ENCODE measurements around the gene KRT82. TPM values are rescaled to one million over a fixed set of nuclear protein-coding genes. Genes with fewer than 3 reads are reported as not detected.
A peak's percentile ranks its signal among the peaks of the same experiment; 100 is the strongest.

KRT82 gene
- total RNA-seq, 1 experiment from 2014 or later, result not detected

DNA sequence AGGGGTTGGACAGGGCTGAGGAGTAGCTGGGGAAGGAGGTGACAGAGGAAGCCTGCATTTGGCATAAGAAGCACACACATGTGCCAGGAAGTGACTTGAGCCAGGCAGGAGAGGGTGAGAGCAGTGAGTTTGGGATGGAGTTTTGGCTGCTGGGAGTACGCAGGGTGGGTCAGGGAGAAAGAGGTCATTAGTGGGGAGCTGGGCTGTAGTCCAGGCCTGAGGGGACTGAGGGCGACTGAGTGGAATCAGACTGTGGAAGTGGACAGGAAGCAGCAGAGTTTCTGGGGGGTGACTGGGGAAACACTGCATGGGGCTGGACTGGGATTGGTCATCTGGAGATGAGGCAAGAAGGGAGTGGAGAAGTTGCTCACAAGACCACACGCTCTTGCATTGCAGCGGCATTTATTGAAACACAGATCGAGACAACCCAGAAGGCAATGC, 46.5 kb downstream of the KRT82 start:
- H3K4me1 ChIP-seq (ENCODE audit: insufficient read depth, low read length), result no peaks in the 10 kb centered on the region
- H3K9ac ChIP-seq (ENCODE audit: extremely low read depth, insufficient read length, low read length), result no peak overlapping the region
- H3K4ac ChIP-seq (ENCODE audit: low read depth, low read length), result no peak overlapping the region
- H3K23ac ChIP-seq (ENCODE audit: insufficient read length, low read depth, low read length), result no peak overlapping the region
- DNase-seq, result no peak
- no peaks in the 10 kb centered on the region for H3K36me3 Mint-ChIP-seq (ENCODE audit: insufficient read depth in 1 of 3, low read depth in 3 of 3)
- no peak overlapping the region for H4K5ac ChIP-seq (ENCODE audit: insufficient read length, low read depth, low read length)
- H3K9me3 Mint-ChIP-seq, result no peaks in the 10 kb centered on the region; a peak in 1 of 5 replicates
- H2BK120ac ChIP-seq (ENCODE audit: low read depth, low read length, poor library complexity, severe bottlenecking), result no peak overlapping the region
- H3K27ac Mint-ChIP-seq, result peak overlapping the region in 1 of 3 experiments; percentile 89; a peak in 5 of 7 replicates
- H4K8ac ChIP-seq (replicated peaks; ENCODE audit: insufficient read length, low read depth, low read length), result no peak overlapping the region
- H3K9me3 ChIP-seq (ENCODE audit: control insufficient read depth, low read depth, low read length), result no peaks in the 10 kb centered on the region
- no peak overlapping the region for H3K14ac ChIP-seq (ENCODE audit: insufficient read depth, low read length)
- TF ChIP-seq, protein P1, sequence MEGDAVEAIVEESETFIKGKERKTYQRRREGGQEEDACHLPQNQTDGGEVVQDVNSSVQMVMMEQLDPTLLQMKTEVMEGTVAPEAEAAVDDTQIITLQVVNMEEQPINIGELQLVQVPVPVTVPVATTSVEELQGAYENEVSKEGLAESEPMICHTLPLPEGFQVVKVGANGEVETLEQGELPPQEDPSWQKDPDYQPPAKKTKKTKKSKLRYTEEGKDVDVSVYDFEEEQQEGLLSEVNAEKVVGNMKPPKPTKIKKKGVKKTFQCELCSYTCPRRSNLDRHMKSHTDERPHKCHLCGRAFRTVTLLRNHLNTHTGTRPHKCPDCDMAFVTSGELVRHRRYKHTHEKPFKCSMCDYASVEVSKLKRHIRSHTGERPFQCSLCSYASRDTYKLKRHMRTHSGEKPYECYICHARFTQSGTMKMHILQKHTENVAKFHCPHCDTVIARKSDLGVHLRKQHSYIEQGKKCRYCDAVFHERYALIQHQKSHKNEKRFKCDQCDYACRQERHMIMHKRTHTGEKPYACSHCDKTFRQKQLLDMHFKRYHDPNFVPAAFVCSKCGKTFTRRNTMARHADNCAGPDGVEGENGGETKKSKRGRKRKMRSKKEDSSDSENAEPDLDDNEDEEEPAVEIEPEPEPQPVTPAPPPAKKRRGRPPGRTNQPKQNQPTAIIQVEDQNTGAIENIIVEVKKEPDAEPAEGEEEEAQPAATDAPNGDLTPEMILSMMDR (conservative IDR thresholded peaks at IDR 0.05), result no peak
- H3K79me2 ChIP-seq (ENCODE audit: insufficient read depth, low read length), result no peaks in the 10 kb centered on the region
- no peak overlapping the region for H3T11ph ChIP-seq (ENCODE audit: low read length)
- no peak overlapping the region for H2AFZ ChIP-seq (ENCODE audit: low read length)
- no peak overlapping the region for H3K4me2 ChIP-seq (ENCODE audit: insufficient read depth, insufficient read length, low read length)
- no peak overlapping the region for H2BK15ac ChIP-seq (ENCODE audit: low read depth, low read length)
- H3K27me3 Mint-ChIP-seq (ENCODE audit: low read depth), result peaks cover 7% of the 10 kb centered on the region
- WGBS (ENCODE audit: extremely low coverage, insufficient read length, low lambda C conversion rate), result no CpG with 5 or more reads among the region's 5 CpGs
- no peaks in the 10 kb centered on the region for H3K79me1 ChIP-seq (ENCODE audit: insufficient read depth, low read depth, low read length, poor library complexity, severe bottlenecking)
- H3K4me3 Mint-ChIP-seq, result no peak overlapping the region
- no peak overlapping the region for H2BK12ac ChIP-seq (ENCODE audit: insufficient read length, low read depth, low read length)
- H2AK5ac ChIP-seq (ENCODE audit: insufficient read length, low read length), result no peak overlapping the region
- no peaks in the 10 kb centered on the region for H4K20me1 ChIP-seq (ENCODE audit: control insufficient read depth, insufficient read depth, insufficient read length)
- H3K27me3 ChIP-seq (ENCODE audit: insufficient read depth, low read length), result no peaks in the 10 kb centered on the region
- H4K91ac ChIP-seq (ENCODE audit: insufficient read length, low read depth, low read length), result no peak overlapping the region
- peaks cover 6 to 12% of the 10 kb centered on the region in 2 experiments for H3K4me1 Mint-ChIP-seq
- H3K56ac ChIP-seq (ENCODE audit: insufficient read length, low read depth, low read length), result no peak overlapping the region
- no peak overlapping the region for H2BK5ac ChIP-seq (ENCODE audit: insufficient read length, low read length)
- H2BK20ac ChIP-seq (ENCODE audit: low read depth, low read length, poor library complexity, severe bottlenecking), result no peak overlapping the region
- no peak overlapping the region for H3K27ac ChIP-seq (ENCODE audit: insufficient read length, low read depth, low read length)
- no peaks in the 10 kb centered on the region for H3K23me2 ChIP-seq (ENCODE audit: insufficient read length, low read depth, low read length, poor library complexity, severe bottlenecking)
- no peak overlapping the region for H3K18ac ChIP-seq (ENCODE audit: insufficient read length, low read depth, low read length)
